HG03139 (cell line): ENCODE results near the gene FAM217A.
"Not testable (repeated sequence)": the region's sequence is repeated elsewhere in the genome, so short reads cannot be mapped to it uniquely, and the experiment has no call there.

ENCODE experiments used
- ATAC-seq: cut with Tn5 transposase; IDR thresholded peaks from one replicate; pipeline ENCODE4 v1.9.1; 2021; ENCODE audit not compliant: unreplicated experiment

FAM217A gene, protein sequence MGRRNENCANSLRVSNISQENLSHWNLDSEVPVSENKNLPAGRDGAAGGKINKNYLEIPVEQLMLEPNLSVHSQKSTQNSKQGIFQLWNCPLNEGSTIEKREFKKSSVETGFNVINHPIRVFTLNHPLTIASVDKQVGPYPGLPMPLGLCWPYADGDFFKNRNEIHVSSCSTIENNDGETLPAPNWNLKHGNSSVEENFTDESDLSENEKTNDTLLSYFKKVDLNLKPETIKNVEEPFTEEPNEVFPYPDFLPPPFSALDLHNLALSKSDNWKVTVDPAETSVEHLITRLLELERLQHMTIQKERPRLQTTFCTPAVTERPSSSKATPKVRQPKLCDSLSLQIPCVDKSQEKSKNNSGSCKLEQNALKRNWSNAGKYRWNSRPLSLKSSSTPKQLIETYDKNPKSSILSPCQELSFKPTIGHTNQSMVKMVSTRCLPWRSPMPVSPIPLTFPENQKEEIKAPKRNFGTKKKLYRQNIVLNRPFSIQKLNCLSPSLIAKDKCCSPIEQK

DNA sequence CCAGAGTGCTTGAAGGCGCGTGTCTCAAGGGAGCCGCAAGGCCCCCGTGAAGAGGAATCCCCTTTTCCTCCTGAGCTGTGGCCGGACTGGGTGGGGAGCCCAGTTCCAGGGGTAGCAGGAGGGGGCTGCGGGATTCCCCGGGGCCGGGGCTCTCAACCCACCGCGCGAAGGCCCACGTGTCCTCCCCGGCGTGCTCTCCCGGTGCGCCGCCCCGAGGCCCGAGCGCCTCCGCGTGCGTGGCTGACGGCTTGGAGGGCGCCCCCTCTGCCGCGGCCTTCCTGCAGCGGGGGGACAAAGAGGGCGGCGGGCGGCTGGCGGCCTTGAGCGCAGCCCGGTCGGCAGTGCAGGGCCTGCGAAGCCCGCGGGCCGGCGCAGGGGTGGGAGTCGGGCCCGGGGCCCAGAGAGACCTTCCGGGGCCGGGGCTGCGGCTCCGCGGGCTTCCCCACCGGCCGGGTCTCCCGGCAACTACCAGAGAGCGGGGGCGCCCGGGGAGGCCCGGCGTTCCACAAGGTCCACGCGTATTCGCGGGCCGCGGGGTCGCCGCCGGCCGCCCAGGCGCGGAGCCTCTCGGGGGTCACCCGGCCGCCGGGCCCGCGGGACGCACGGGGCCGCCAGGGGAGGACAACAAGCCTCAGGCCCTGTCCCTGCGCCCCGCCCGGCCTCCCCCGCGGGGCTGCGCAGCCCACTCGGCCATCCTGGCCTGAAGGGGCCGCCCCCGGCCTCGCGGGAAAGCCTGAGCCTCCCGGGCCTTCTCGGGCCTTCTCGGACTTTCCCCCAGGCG, at the start of gene FAM217A:
Gene FAM217A (minus strand): TSS at position 447 of the 781 bp plus-strand sequence. CDS start 1,723 bp downstream, outside the sequence.
- no peak for ATAC-seq

DNA sequence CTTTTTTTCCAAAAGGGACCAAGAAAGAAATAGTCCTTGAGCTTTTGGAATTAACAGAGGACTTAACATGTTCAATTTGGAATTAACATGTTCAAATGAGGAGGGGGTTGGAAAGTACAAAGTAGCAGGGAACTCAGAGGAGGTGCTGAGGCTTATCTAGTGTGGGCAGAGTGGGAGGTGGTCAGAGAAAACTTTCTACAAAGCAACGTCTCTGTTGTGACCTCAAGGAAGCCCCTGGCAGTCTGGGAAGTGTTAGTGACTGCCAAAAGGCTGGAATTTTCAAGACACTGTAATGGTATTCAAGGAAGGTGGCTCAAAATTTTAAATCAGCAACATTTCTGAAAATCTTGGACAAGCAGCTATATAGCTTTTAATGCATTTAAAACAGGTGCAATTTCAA, 49.1 kb upstream of the FAM217A start:
- ATAC-seq = no peak

DNA sequence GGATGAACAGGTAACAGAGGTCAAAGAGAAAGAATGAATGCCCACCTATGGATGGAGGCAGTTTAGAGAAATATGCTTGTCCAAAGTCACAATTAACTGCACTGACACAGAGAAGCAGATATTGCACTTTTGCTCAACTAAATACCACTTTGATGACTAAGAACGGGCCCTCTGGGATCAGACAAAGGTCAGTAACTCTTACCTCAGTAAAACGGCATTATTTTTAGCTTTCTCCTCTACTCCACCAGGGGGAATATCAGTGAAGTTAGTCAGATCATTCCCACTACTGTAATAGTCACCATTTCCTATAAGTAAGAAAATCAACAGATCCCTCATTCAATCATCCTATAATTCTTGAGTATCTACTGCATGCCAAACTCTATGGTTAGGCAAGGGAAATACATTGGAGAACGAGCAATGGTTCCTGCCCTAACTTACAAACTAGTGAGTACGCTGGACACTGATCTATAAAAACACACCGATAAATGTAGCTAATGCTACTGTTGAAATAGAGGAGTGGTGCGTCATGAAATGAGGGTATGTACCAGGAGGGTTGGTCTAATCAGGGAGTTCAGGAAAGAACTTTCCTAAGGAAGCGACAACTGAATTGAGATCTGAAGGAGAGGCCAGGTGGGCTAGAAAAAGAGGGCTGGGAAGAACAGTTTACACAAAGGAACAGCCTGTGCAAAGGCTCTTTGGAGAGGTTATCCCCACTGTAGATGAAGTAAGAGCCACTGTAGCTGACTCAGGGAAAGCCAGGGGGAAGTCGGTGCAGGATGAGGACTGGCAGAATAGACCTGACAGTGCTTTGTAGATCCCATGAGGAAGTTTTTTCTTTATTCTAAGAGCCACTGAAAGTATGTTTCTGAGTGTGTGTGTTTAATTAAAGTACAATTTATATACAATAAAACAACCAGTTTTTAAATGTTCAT, 47.3 kb upstream of the FAM217A start:
- ATAC-seq = no peak

DNA sequence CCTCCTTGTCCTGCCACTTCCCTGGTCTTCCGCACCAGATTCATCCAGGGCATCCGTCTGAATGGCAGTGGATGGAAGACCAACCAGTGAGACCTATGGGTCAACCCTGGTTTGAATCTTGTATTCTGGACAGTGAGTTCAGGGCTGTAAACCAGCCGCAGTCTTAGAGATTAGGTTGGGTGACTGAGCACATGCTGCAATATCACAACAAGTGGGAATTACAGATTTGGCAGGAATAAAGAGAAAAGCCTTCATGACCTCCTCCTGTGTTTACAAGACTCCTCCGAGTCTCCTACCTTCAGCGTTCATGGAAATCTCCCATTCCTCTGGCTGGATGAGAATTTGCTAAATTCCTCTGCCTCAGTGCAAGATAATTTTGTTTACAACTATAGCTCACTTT, 46.6 kb upstream of the FAM217A start:
- no peak for ATAC-seq

DNA sequence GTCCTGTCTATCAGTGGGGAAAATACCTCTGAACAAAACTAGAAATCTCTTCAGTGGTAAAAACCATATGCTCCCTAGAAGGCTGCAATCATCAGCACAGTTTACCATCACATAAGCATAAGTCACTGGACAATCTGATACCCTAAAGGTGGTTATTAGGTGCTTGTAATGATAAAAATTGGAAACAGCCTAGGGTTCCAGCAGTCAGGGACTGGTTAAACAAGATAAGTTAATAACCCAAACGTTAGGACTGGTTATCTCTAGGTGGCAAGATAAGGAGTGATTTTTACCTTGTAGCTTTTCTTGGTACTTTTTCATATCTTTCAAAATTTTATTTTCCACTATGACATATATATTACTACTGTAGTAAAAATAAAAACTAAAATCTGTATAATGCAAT, 45.4 kb upstream of the FAM217A start:
- ATAC-seq = no peak

DNA sequence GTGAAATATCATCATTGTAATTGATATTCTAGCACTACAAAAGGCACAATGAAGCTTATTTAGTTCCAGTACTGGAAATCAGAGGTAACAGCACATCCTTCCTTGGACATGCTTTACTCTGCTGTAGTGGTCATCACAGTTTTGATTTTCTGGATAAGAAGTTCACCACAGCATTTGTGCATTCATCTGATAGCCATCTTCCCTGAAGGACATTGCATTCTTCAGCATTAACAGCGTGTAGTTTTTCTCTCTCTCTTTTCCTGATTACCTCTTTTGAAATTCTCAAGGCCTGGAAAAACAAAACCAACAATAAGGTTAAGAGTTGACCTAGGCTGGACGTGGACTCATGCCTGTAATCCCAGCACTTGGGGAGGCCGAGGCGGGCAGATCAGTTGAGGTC, 36.8 kb upstream of the FAM217A start:
- no peak for ATAC-seq

DNA sequence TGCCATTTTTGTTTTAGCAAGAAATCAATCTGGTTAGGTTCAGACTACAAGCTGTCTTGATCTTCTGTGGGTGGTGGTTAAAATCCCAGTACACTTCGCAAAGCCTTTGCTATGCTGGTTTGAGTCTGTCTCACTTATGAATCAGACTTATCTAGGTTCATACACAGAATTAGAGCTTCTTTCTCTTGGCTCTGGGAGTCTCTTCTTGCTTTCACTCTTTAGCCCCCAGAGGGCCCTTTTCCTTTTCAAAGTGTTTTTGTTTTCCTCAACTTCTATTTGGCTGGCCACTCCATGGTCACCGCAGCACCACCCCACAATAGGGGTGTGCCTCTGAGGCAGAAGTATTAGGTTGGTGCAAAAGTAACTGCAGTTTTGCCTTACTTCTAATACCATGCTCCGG, 35.2 kb upstream of the FAM217A start:
- ATAC-seq = no peak

DNA sequence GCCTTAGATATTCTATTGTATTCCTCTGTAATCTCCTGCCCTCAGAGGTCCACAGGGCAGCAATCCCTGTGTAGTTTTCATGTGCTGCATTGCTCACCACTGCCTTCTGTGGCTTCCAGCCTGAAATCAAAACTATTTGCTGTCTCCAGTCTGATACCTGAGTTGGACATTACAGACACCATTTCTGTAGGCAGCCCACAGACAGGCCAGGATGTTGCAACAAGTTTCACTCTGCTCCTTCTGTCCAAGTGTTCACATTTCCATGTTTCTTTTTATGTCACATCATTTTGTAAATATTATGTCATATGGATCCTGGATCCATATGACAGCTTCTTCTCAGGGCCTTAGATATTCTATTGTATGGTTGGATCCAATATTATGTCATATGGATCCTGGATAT, 34.7 kb upstream of the FAM217A start:
- ATAC-seq = no peak

DNA sequence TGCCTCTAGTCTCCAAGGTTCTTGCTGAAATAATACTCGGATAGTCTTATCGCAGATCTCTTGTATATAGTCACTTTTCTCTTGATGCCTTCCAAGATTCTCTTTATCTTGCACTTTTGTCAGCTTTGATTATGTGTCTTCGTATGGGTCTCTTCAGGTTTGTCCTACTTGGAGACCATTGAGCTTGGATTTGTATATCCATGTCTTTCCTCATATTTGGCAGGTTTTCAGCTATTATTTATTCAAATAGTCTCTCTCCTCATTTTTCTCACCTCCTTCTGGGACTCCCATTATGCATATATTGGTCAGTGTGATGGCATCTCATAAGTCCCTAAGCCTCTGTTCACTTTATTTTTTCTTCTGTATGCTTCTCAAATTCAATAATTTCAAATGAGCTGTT, 33.4 kb upstream of the FAM217A start:
- no peak for ATAC-seq

DNA sequence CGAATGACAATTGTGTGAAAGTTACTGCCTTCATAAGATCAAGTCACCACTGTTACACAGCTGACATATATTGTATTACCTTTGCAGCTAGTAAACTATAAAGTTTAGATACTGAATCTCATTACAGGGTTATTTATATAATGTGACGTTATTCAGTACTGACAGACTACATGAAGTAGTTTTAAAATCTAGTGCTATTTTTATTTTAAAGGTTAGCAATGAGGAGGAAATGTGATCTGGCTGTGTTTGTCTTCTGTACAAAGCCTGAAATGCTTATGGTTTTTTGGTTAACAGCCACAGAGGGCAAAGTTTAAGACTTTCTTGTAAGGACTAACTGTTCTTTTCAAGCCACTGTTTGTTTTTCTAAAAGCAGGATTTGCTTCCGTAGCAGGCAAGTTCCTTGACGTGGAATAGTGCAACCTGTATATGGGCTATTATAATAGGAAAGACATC, 30.5 kb upstream of the FAM217A start:
- not testable (repeated sequence) for ATAC-seq

DNA sequence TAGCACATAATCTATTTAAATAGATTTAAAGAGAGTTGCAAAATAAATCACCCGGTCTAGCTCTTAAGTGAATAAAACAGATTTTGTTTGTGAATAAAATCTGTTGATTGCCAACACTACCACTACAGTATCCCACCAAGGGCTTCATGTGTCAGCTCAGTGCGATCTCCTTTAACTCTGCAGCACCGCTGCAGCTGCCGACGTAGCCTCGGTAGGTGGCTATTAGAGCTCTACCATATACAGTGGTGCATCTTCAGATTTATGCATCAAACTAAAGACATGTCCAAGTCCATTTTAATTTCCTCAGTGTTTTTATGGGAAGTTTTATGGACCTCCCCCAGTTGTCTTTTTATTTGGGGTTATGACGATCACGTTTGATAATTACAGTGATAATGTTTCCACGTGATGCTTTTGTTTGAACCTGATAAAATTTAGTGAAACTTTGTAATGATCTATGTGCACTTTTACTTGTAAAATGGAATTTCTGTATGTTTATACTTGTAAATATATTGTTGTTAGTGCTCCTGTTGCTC, 29.7 kb upstream of the FAM217A start:
- ATAC-seq = no peak

DNA sequence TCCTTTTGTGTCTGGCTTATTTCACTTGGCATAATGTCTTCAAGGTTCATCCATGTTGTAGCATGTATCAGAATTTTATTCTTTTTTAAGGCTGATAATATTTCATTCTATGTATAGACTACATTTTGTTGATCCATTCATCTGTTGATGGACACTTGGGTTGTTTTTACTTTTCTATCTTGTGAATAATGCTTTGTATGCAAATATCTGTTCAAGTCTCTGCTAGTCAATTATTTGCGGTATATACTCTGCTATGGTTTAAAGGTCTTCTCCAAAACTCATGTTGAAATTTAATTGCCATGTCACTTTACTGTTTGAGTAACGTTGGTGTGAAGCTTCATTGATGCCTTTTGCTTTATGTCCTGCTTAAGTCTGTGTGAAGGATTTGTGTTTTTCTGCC, 28.9 kb upstream of the FAM217A start:
- ATAC-seq = no peak

DNA sequence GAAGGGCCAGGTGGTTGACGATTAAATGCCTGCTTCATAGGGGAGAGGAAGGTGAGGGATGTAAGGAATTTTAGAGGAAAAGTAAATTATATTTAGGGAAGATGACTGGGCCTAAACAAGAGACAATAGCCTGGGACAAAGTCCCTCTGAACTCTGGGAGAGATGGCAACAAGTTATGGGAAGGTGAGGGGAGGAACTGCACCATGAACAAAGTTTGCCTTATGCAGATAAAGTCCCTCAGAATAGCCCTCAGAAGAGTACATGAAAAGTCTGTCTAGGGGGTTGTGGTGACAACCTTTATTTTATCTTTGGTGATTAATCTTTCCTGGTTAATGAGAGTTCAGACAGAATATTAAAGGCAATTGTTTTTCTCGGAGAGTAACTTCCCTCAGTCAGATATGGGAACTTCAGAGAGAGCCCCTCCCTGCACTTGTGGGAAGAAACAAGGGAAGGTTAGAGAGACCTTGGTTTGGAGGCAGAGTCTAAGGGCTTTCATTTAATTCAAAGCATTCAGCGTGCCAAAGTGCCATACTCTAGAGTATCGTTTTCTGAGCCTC, 27.1 kb upstream of the FAM217A start:
- no peak for ATAC-seq

DNA sequence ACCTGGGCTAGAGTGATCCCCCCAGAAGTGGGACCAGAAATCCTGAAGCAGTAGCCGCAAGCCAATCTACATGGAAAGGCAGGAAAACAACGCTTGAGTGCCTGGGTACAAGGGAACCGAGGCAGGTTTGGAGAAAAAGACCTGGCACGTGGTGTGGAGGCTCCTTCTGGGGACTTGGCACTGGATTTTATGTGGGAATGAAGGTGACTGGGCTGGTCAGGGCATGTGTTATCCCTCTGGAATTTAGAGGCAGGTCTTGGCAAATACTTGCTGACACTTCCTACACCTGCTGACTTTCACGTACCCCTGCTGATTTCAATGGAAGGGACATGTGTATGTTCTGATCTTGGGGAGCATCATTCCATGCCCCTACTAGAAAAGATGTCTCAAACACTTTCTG, 25.0 kb upstream of the FAM217A start:
- ATAC-seq = no peak

DNA sequence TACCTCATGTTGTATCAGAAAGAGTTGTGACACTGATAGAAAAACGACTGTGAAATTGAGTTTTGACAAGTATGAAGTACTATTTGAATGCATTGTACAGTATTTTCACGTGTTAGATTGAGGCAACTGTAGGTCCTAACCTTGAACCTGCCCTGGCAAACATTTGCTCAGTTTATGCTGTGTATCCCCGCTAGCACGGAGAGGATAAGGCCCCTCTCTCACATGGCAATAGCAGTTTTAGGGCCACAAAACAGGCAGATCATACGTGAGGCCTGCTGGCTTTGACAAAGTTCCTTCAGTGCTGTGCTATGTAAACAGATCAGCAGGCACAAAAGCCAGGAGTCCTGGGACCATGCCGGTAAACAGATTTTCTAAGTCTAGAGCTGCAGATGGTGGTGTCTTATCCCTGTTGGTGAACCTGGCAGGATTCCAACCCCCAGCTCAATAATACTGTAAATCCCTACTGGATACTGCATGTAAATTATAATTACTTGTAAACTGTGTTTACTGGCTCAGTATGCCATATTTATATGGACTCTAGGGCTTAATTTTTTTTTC, 23.8 kb upstream of the FAM217A start:
- ATAC-seq = no peak

DNA sequence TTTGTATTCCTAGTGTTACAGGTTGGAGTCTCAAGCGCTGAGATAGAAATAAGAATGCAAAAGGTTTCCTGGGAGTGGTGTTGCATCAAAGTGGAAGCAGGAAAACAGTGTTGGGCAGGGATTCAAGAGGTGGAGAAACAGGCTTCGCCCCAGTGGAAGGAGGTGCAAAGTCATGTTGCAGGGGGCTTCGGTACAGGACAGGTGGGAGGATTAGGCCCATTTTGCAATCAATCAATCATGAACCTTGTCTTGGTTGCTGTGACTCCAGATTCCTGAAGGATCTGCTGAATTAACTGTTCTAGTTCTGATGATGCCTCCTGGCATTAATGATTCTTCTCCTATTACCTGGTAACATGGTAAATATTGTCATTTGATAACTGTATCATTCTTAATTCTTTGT, 22.4 kb upstream of the FAM217A start:
- ATAC-seq = no peak

DNA sequence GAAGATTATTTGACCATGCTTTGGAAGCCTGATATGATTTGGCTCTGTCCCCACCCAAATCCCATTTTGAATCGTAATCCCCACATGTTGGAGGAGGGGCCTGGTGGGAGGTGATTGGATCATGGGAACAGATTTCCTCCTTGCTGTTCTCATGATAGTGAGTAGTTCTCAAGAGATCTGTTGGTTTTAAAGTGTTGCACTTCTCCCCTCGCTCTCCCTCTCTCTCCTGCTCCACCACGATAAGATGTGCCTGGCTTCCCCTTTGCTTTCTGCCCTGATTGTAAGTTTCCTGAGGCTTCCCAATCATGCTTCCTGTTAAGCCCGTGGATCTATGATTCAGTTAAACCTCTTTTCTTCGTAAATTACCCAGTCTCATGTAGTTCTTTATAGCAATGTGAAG, 21.7 kb upstream of the FAM217A start:
- ATAC-seq = no peak

DNA sequence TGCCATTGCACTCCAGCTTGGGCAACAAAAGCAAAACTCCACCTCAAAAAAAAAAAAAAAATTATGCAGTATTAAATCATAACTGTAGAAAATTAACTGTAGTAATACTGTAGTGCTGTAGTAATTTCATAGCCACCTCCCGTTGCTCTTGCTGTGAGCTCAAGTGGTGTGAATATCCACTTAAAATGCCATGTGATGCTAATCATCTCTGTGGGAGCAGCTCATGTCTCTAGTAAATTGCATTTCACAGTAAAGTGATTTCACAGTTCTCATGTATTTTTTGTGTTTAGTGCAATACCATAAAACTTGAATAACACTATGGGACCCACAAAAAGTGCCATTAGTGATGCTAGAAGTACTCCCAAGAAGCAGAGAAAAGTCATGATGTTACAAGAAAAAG, 14.4 kb upstream of the FAM217A start:
- ATAC-seq = no peak

DNA sequence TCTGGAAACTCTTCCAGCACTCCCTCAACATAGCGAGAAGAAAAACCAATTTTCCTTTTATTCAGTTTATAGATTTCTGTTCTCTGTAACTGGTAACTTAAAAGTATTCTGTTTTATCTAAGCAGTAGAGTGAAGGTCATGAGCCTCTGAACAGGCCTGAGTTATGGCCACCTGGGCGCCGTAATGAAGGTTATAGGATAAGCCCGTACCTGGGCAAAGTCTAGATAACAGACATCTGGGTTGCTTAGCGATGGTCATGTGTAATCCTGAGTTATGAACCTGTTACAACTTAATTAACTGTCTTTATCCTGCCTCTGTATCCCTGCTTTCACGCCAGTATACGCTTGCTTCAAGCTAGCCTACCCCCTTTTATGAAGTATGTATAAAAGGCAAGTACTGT, 13.0 kb upstream of the FAM217A start:
- ATAC-seq = no peak

DNA sequence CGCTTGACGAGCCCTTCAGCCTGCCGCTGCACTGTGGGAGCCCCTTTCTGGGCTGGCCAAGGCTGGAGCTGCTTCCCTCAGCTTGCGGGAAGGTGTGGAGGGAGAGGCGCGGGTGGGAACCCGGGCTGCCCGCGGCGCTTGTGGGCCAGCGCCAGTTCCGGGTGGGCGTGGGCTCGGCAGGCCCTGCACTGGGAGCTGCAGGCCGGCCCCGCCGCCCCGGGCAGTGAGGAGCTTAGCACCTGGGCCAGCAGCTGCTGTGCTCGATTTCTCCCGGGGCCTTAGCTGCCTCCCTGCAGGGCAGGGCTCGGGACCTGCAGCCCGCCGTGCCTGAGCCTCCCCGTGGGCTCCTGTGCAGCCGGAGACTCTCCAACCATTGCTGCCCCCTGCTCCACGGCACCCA, 11.1 kb upstream of the FAM217A start:
- not testable (repeated sequence) for ATAC-seq
